H9 (cell line): ENCODE results near the gene ALCAM. TPM values are rescaled to one million over a fixed set of nuclear protein-coding genes. Genes with fewer than 3 reads are reported as not detected.

Experiments
- DNase-seq: peaks from one replicate; pipeline ENCODE4 v3.0.0-alpha.2; 2017
- H2AFZ ChIP-seq: one replicate; pipeline ENCODE4 v1.6.1; 2013; ENCODE audit warnings: mild to moderate bottlenecking, low read length, control low read depth, moderate library complexity
- H2AK5ac ChIP-seq: 2 replicates; pipeline ENCODE4 v1.6.1; 2013; ENCODE audit warnings: low read length, control low read depth, mixed read lengths; ENCODE audit not compliant: insufficient read length
- H2BK120ac ChIP-seq: one replicate; pipeline ENCODE4 v1.6.1; 2013; ENCODE audit warnings: low read depth, mild to moderate bottlenecking, low read length, control low read depth, inconsistent platforms; ENCODE audit not compliant: poor library complexity, severe bottlenecking
- H2BK12ac ChIP-seq: 2 replicates; pipeline ENCODE4 v1.6.1; 2013; ENCODE audit warnings: low read length, control low read depth, mixed read lengths, low read depth; ENCODE audit not compliant: insufficient read length
- H2BK15ac ChIP-seq: 2 replicates; pipeline ENCODE4 v1.6.1; 2013; ENCODE audit warnings: low read depth, low read length, control low read depth
- H2BK20ac ChIP-seq: one replicate; pipeline ENCODE4 v1.6.1; 2013; ENCODE audit warnings: low read depth, mild to moderate bottlenecking, low read length, control low read depth, inconsistent platforms; ENCODE audit not compliant: poor library complexity, severe bottlenecking
- H2BK5ac ChIP-seq: 2 replicates; pipeline ENCODE4 v1.6.1; 2013; ENCODE audit warnings: low read length, control low read depth, mixed read lengths; ENCODE audit not compliant: insufficient read length
- H3K14ac ChIP-seq: 2 replicates; pipeline ENCODE4 v1.6.1; 2013; ENCODE audit warnings: low read length, control low read depth; ENCODE audit not compliant: insufficient read depth
- H3K18ac ChIP-seq: 2 replicates; pipeline ENCODE4 v1.6.1; 2013; ENCODE audit warnings: low read depth, mild to moderate bottlenecking, mixed read lengths, low read length, control low read depth; ENCODE audit not compliant: insufficient read length
- H3K23ac ChIP-seq: 2 replicates; pipeline ENCODE4 v1.6.1; 2013; ENCODE audit warnings: low read length, control low read depth, mixed read lengths, low read depth; ENCODE audit not compliant: insufficient read length
- H3K23me2 ChIP-seq: 2 replicates; pipeline ENCODE4 v1.6.1; 2013; ENCODE audit warnings: low read depth, mild to moderate bottlenecking, mixed read lengths, low read length, control low read depth; ENCODE audit not compliant: insufficient read length, poor library complexity, severe bottlenecking
- H3K27ac ChIP-seq: 2 replicates; pipeline ENCODE4 v1.5.1; 2013; ENCODE audit warnings: low read length, control low read depth, mixed read lengths, low read depth; ENCODE audit not compliant: insufficient read length
- H3K27me3 ChIP-seq: 2 replicates; pipeline ENCODE4 v1.6.1; 2013; ENCODE audit warnings: low read length, control low read depth, inconsistent platforms; ENCODE audit not compliant: insufficient read depth
- H3K4ac ChIP-seq: 2 replicates; pipeline ENCODE4 v1.6.1; 2013; ENCODE audit warnings: low read depth, mild to moderate bottlenecking, control low read depth, inconsistent platforms, low read length, moderate library complexity
- H3K4me1 ChIP-seq: 2 replicates; pipeline ENCODE4 v1.6.1; 2013; ENCODE audit warnings: low read length, control low read depth, inconsistent platforms; ENCODE audit not compliant: insufficient read depth
- H3K4me2 ChIP-seq: 2 replicates; pipeline ENCODE4 v1.6.1; 2013; ENCODE audit warnings: low read length, control low read depth, mixed read lengths; ENCODE audit not compliant: insufficient read length, insufficient read depth
- H3K56ac ChIP-seq: 2 replicates; pipeline ENCODE4 v1.6.1; 2013; ENCODE audit warnings: low read depth, mild to moderate bottlenecking, mixed read lengths, low read length, control low read depth; ENCODE audit not compliant: insufficient read length
- H3K79me1 ChIP-seq: 2 replicates; pipeline ENCODE4 v1.6.1; 2013; ENCODE audit warnings: low read depth, mild to moderate bottlenecking, moderate library complexity, low read length, control low read depth, inconsistent platforms; ENCODE audit not compliant: insufficient read depth, poor library complexity, severe bottlenecking
- H3K79me2 ChIP-seq: 2 replicates; pipeline ENCODE4 v1.6.1; 2013; ENCODE audit warnings: low read length, control low read depth, inconsistent platforms; ENCODE audit not compliant: insufficient read depth
- H3K9ac ChIP-seq: 2 replicates; pipeline ENCODE4 v1.6.1; 2013; ENCODE audit warnings: low read length, control low read depth, mixed read lengths; ENCODE audit not compliant: insufficient read length; ENCODE audit errors: extremely low read depth
- H3K9me3 ChIP-seq: one replicate; pipeline ENCODE4 v1.6.1; 2013; ENCODE audit warnings: low read depth, low read length, inconsistent platforms; ENCODE audit not compliant: control insufficient read depth
- H3T11ph ChIP-seq: one replicate; pipeline ENCODE4 v1.6.1; 2013; ENCODE audit warnings: mild to moderate bottlenecking, low read length, control low read depth, inconsistent platforms
- H4K20me1 ChIP-seq: one replicate; pipeline ENCODE4 v1.6.1; 2013; ENCODE audit not compliant: control insufficient read depth, insufficient read length, insufficient read depth
- H4K5ac ChIP-seq: 2 replicates; pipeline ENCODE4 v1.6.1; 2013; ENCODE audit warnings: low read depth, mild to moderate bottlenecking, mixed read lengths, low read length, control low read depth; ENCODE audit not compliant: insufficient read length
- H4K8ac ChIP-seq: replicated peaks from 2 replicates; pipeline ENCODE4 v1.6.1; 2013; ENCODE audit warnings: low read length, control low read depth, mixed read lengths, low read depth; ENCODE audit not compliant: insufficient read length
- H4K91ac ChIP-seq: 2 replicates; pipeline ENCODE4 v1.6.1; 2013; ENCODE audit warnings: low read depth, mild to moderate bottlenecking, moderate library complexity, mixed read lengths, low read length, control low read depth; ENCODE audit not compliant: insufficient read length
- H3K27ac Mint-ChIP-seq, 3 experiments: 2 replicates in 2 of 3; 3 replicates in 1 of 3; pipeline ENCODE4 v1.8.0; 2020 to 2021; ENCODE audit warnings: mixed read lengths in 3 of 3, mild to moderate bottlenecking in 1 of 3, moderate library complexity in 1 of 3
- H3K27me3 Mint-ChIP-seq: 2 replicates; pipeline ENCODE4 v1.8.0; 2021; ENCODE audit warnings: low read depth, mild to moderate bottlenecking, moderate library complexity, mixed read lengths
- H3K36me3 Mint-ChIP-seq, 3 experiments: 2 replicates in 2 of 3; 3 replicates in 1 of 3; pipeline ENCODE4 v1.8.0; 2020 to 2021; ENCODE audit warnings: low read depth in 3 of 3, mixed read lengths in 3 of 3; ENCODE audit not compliant: insufficient read depth in 1 of 3
- H3K4me1 Mint-ChIP-seq, 2 experiments: 2 replicates each; pipeline ENCODE4 v1.8.0; 2020; ENCODE audit warnings: mixed read lengths in 2 of 2
- H3K4me3 Mint-ChIP-seq, 2 experiments: 2 replicates in 1 of 2; 3 replicates in 1 of 2; pipeline ENCODE4 v1.8.0; 2020 to 2021; ENCODE audit warnings: mild to moderate bottlenecking in 2 of 2, mixed read lengths in 2 of 2, moderate library complexity in 1 of 2
- H3K9me3 Mint-ChIP-seq, 2 experiments: 2 replicates in 1 of 2; 3 replicates in 1 of 2; pipeline ENCODE4 v1.8.0; 2020; ENCODE audit warnings: mild to moderate bottlenecking in 2 of 2, mixed read lengths in 2 of 2, moderate library complexity in 1 of 2
- WGBS: extraction: QIAGEN DNeasy Blood & Tissue Kit; methylation state at CpG from one replicate; pipeline ENCODE4 v1.1.7; 2013; ENCODE audit warnings: missing lambda C conversion rate, low lambda C conversion rate, mixed read lengths; ENCODE audit not compliant: insufficient read length; ENCODE audit errors: extremely low coverage; 5-methylcytosine and 5-hydroxymethylcytosine counted together
- total RNA-seq: library from RNA; stranded (reverse); gene quantifications from 2 replicates; pipeline ENCODE4 v1.2.1, GENCODE V29; 2021
- TF ChIP-seq, protein P1 (sequence below): fragments of 200-600 bp; sonication (generic); conservative IDR thresholded peaks from 3 replicates; pipeline ENCODE4 v1.8.0; 2021; ENCODE audit warnings: antibody characterized with exemption, mild to moderate bottlenecking

ALCAM gene
- total RNA-seq, 1 experiment from 2014 or later = 43.7 TPM

DNA sequence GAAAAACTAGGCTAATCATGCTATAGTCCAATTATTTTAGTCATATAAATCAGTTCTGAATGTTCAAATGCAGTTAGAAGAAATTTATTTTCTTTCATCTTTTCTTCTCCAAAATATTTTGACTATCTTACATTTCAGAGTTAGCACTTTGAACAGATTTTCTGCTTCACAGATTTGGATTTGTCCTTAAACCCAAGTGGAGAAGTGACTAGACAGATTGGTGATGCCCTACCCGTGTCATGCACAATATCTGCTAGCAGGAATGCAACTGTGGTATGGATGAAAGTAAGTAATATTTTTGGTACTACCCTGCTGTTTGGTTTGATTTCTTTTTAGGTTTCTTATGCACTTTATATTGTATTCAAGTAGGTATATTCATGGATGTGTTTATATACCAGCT lies 178.3 kb downstream of the ALCAM start:
- no peak overlapping the region for H2BK5ac ChIP-seq
- no peaks in the 10 kb centered on the region for H3K23me2 ChIP-seq
- no peak overlapping the region for H4K5ac ChIP-seq
- H3T11ph ChIP-seq = no peak overlapping the region
- Mint-ChIP-seq H3K27ac (no peak overlapping the region), H3K9me3 (no peaks in the 10 kb centered on the region), H3K27me3 (no peaks in the 10 kb centered on the region), H3K36me3 (peaks cover 3 to 18% (median 9%) of the 10 kb centered on the region in 3 experiments; a peak in 5 of 7 replicates), H3K4me3 (no peak overlapping the region), H3K4me1 (no peaks in the 10 kb centered on the region)
- H3K27me3 ChIP-seq = no peaks in the 10 kb centered on the region
- H3K18ac ChIP-seq = no peak overlapping the region
- no peaks in the 10 kb centered on the region for H4K20me1 ChIP-seq
- H3K14ac ChIP-seq = no peak overlapping the region
- no peak overlapping the region for H4K8ac ChIP-seq
- no peaks in the 10 kb centered on the region for H3K4me1 ChIP-seq
- no peak overlapping the region for H2AFZ ChIP-seq
- H3K4me2 ChIP-seq = no peak overlapping the region
- WGBS = no CpG with 5 or more reads among the region's 1 CpG
- TF ChIP-seq, protein P1, sequence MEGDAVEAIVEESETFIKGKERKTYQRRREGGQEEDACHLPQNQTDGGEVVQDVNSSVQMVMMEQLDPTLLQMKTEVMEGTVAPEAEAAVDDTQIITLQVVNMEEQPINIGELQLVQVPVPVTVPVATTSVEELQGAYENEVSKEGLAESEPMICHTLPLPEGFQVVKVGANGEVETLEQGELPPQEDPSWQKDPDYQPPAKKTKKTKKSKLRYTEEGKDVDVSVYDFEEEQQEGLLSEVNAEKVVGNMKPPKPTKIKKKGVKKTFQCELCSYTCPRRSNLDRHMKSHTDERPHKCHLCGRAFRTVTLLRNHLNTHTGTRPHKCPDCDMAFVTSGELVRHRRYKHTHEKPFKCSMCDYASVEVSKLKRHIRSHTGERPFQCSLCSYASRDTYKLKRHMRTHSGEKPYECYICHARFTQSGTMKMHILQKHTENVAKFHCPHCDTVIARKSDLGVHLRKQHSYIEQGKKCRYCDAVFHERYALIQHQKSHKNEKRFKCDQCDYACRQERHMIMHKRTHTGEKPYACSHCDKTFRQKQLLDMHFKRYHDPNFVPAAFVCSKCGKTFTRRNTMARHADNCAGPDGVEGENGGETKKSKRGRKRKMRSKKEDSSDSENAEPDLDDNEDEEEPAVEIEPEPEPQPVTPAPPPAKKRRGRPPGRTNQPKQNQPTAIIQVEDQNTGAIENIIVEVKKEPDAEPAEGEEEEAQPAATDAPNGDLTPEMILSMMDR = no peak
- H3K4ac ChIP-seq = no peak overlapping the region
- H3K56ac ChIP-seq = no peak overlapping the region
- H2BK120ac ChIP-seq = no peak overlapping the region
- no peak overlapping the region for H2BK20ac ChIP-seq
- no peak overlapping the region for H2BK15ac ChIP-seq
- no peaks in the 10 kb centered on the region for H3K79me2 ChIP-seq
- H3K79me1 ChIP-seq = no peaks in the 10 kb centered on the region
- no peak overlapping the region for H3K9ac ChIP-seq
- DNase-seq = no peak
- H4K91ac ChIP-seq = no peak overlapping the region
- H3K23ac ChIP-seq = no peak overlapping the region
- H2BK12ac ChIP-seq = no peak overlapping the region
- H2AK5ac ChIP-seq = no peak overlapping the region
- H3K27ac ChIP-seq = no peak overlapping the region
- no peaks in the 10 kb centered on the region for H3K9me3 ChIP-seq
